Endothelial cell of umbilical vein (primary cell): ENCODE data around the gene EXT2. TPM values are rescaled to one million over a fixed set of nuclear protein-coding genes. Genes with fewer than 3 reads are reported as not detected.

ENCODE experiments used
- BruUV-seq: library from RNA; stranded (reverse); fragments of 400-500 nt; replicated peaks from 2 replicates; lab custom pipeline; 2021; lab: Mats Ljungman, UMichigan
- CTCF ChIA-PET: fragments of 300-600, 350-600 bp; sonication (Branson Sonifier 250); formaldehyde crosslinking; loops from one replicate; lab custom pipeline; 2021; ENCODE audit warnings: antibody characterized with exemption, inconsistent platforms; lab: Charles Lee
- POLR2A ChIA-PET: fragments of 300-600, 350-600 bp; sonication (Branson Sonifier 250); formaldehyde crosslinking; loops from one replicate; lab custom pipeline; 2021; ENCODE audit warnings: antibody characterized with exemption, inconsistent platforms; lab: Charles Lee
- DNase-seq: peaks from one replicate; pipeline ENCODE4 v3.0.0-alpha.2; 2011; ENCODE audit warnings: low read depth, low spot score
- FAIRE-seq: peaks from 2 replicates; lab custom pipeline; 2011; peaks lifted over from hg19 to GRCh38; lab: Jason Lieb, UNC
- H2AFZ ChIP-seq: 2 replicates; pipeline ENCODE4 v1.6.0; 2012; ENCODE audit warnings: low read depth, low read length, control low read depth, inconsistent platforms
- H3K27ac ChIP-seq: 2 replicates; pipeline ENCODE4 v1.5.1; 2011; ENCODE audit warnings: low read depth, mild to moderate bottlenecking, control low read depth, low read length, moderate library complexity; ENCODE audit not compliant: insufficient read depth
- H3K27me3 ChIP-seq, 2 experiments: 2 replicates each; pipeline versions ENCODE4 v1.6.0 to v1.6.1; 2011; ENCODE audit warnings: low read length in 2 of 2, mixed read lengths in 1 of 2; ENCODE audit not compliant: control insufficient read depth in 2 of 2, insufficient read depth in 2 of 2
- H3K36me3 ChIP-seq, 2 experiments: 2 replicates in 1 of 2; 3 replicates in 1 of 2; pipeline ENCODE4 v1.5.1; 2011; ENCODE audit warnings: low read length in 2 of 2, mild to moderate bottlenecking in 1 of 2, moderate library complexity in 1 of 2; ENCODE audit not compliant: control insufficient read depth in 2 of 2, insufficient read depth in 2 of 2; ENCODE audit errors: extremely low read depth in 1 of 2
- H3K4me1 ChIP-seq: 3 replicates; pipeline ENCODE4 v1.5.1; 2011; ENCODE audit warnings: mild to moderate bottlenecking, low read length; ENCODE audit not compliant: control insufficient read depth, insufficient read depth; ENCODE audit errors: extremely low read depth
- H3K4me2 ChIP-seq: 2 replicates; pipeline ENCODE4 v1.6.1; 2011; ENCODE audit warnings: low read length, control low read depth, mixed read lengths; ENCODE audit not compliant: insufficient read depth
- H3K4me3 ChIP-seq, 3 experiments: fragments of 200-600 bp in 1 of 3; sonication (generic), shearing (Covaris generic) in 1 of 3; replicated peaks in 1 of 3; 2 replicates each; pipeline ENCODE4 v1.5.1; 2011 to 2016; ENCODE audit warnings: control low read depth in 3 of 3, low read length in 3 of 3, mild to moderate bottlenecking in 2 of 3, inconsistent platforms in 1 of 3, low read depth in 1 of 3, moderate library complexity in 1 of 3; ENCODE audit not compliant: insufficient read depth in 1 of 3
- H3K79me2 ChIP-seq: 2 replicates; pipeline ENCODE4 v1.6.0; 2012; ENCODE audit warnings: low read length, inconsistent platforms; ENCODE audit not compliant: control insufficient read depth, insufficient read depth
- H3K9ac ChIP-seq: replicated peaks from 2 replicates; pipeline ENCODE3; 2011; ENCODE audit warnings: low read length, control low read depth; ENCODE audit not compliant: insufficient read depth; ENCODE audit errors: extremely low read depth
- H3K9me1 ChIP-seq: replicated peaks from 3 replicates; pipeline ENCODE4 v1.6.0; 2011; ENCODE audit warnings: mild to moderate bottlenecking, low read length; ENCODE audit not compliant: control insufficient read depth, insufficient read depth; ENCODE audit errors: extremely low read depth
- H3K9me3 ChIP-seq: replicated peaks from 2 replicates; pipeline ENCODE4 v1.5.1; 2012; ENCODE audit warnings: low read length, inconsistent platforms; ENCODE audit not compliant: control insufficient read depth, insufficient read depth
- H4K20me1 ChIP-seq: replicated peaks from 2 replicates; pipeline ENCODE3; 2011; ENCODE audit warnings: mild to moderate bottlenecking, low read length; ENCODE audit not compliant: control insufficient read depth, insufficient read depth; ENCODE audit errors: extremely low read depth
- EZH2 ChIP-seq: IDR thresholded peaks from 2 replicates; pipeline ENCODE4 v1.6.1; 2012; ENCODE audit warnings: borderline replicate concordance, low read depth, mild to moderate bottlenecking, moderate library complexity, low read length, inconsistent platforms; ENCODE audit not compliant: severe bottlenecking
- FOS ChIP-seq: IDR thresholded peaks from 2 replicates; pipeline ENCODE4 v1.6.1; 2011; ENCODE audit warnings: mild to moderate bottlenecking, low read length, moderate library complexity, borderline replicate concordance; ENCODE audit not compliant: insufficient read depth
- GATA2 ChIP-seq: IDR thresholded peaks from 2 replicates; pipeline ENCODE4 v1.7.0; 2011; ENCODE audit warnings: low read depth, mild to moderate bottlenecking, moderate library complexity, mixed read lengths, low read length; ENCODE audit not compliant: insufficient read length, insufficient read depth
- JUN ChIP-seq: IDR thresholded peaks from 2 replicates; pipeline ENCODE4 v1.6.1; 2011; ENCODE audit warnings: borderline replicate concordance, low read depth; ENCODE audit not compliant: insufficient read length, insufficient read depth
- MYC ChIP-seq: IDR thresholded peaks from one replicate; pipeline ENCODE4 v1.6.1; 2011; ENCODE audit warnings: mild to moderate bottlenecking, low read depth, low read length
- POLR2AphosphoS5 ChIP-seq: IDR thresholded peaks from 2 replicates; pipeline ENCODE4 v1.6.1; 2012; ENCODE audit warnings: low read depth, mild to moderate bottlenecking, control low read depth, low read length, moderate library complexity; ENCODE audit not compliant: insufficient read depth
- dilution Hi-C: fragments of 300-500 bp; cut with MboI; formaldehyde crosslinking; loops from one replicate; pipeline ENCODE4 v1.15.0; 2019; ENCODE audit warnings: low sequenced_read_pairs; ENCODE audit not compliant: extremely low pct_ligation_motif_present
- intact Hi-C: fragments of 100-400 bp; cut with micrococcal nuclease; formaldehyde crosslinking; loops from one replicate; pipeline ENCODE4 v1.10.0; 2022
- polyA plus RNA-seq, 4 experiments: library from polyadenylated mRNA; depleted of rRNA in 3 of 4; stranded (reverse) in 3 of 4; unstranded in 1 of 4; fragments of >200 nt; gene quantifications; 2 replicates each; pipeline versions ENCODE4 v1.2.1 to v1.2.3, GENCODE V29; 2011 to 2012; ENCODE audit warnings: missing spikeins in 1 of 4
- total RNA-seq: library from RNA; stranded (reverse); gene quantifications from 2 replicates; pipeline ENCODE4 v1.2.3, GENCODE V29; 2021
- TF ChIP-seq, protein P1 (sequence below), 2 donors: IDR thresholded peaks; 1 replicate in 1 of 2; 2 replicates in 1 of 2; pipeline ENCODE4 v1.5.1; 2011; ENCODE audit warnings: low read length in 2 of 2, mild to moderate bottlenecking in 2 of 2, moderate library complexity in 2 of 2, control low read depth in 1 of 2, inconsistent platforms in 1 of 2, low read depth in 1 of 2; ENCODE audit not compliant: insufficient read depth in 1 of 2; ENCODE audit errors: extremely low read depth in 1 of 2
- TF ChIP-seq, protein P2 (sequence below): IDR thresholded peaks from 2 replicates; pipeline ENCODE4 v1.6.1; 2011; ENCODE audit not compliant: insufficient read depth, insufficient read length

The EXT2 gene
- total and polyA plus RNA-seq, 2 donors (not counting 3 experiments of a cell fraction or from before 2014, with no cell fraction given), result 50.9 to 60.3 TPM

DNA sequence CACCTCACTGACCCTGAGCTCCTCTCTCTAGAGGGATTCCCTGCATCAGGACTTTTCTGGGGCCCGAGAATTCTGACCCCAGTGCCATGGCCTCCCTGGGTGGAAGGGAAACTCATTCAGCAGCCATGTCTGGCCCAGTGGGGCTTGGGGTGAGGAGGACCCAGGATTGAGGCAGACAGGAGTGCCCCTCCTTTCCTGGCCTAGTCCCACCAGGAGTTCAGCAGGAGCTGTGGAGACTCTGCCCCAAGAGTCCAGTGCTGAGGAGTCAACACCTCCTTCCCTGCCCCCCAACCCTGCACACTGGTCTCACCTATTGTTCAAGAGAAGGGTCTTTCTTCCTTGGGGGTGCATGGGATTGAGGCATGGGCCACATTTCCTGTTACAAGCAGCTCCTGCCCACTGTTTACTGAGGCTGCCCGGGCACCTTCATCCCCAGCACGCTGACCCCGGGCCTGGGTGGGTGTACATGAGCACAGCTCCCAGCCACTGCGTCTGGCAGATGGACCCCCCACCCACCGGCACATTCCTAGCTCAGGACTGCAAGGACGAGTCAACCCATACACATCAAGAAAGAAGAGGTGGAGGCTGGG, 180.6 kb downstream of the EXT2 start:
- no peak for FAIRE-seq
- CTCF ChIA-PET, result interaction anchor here (3.7 kb wide), 1 partner anchor 10 kb away, joined by 13 read pairs; no protein-coding TSS in a partner anchor

DNA sequence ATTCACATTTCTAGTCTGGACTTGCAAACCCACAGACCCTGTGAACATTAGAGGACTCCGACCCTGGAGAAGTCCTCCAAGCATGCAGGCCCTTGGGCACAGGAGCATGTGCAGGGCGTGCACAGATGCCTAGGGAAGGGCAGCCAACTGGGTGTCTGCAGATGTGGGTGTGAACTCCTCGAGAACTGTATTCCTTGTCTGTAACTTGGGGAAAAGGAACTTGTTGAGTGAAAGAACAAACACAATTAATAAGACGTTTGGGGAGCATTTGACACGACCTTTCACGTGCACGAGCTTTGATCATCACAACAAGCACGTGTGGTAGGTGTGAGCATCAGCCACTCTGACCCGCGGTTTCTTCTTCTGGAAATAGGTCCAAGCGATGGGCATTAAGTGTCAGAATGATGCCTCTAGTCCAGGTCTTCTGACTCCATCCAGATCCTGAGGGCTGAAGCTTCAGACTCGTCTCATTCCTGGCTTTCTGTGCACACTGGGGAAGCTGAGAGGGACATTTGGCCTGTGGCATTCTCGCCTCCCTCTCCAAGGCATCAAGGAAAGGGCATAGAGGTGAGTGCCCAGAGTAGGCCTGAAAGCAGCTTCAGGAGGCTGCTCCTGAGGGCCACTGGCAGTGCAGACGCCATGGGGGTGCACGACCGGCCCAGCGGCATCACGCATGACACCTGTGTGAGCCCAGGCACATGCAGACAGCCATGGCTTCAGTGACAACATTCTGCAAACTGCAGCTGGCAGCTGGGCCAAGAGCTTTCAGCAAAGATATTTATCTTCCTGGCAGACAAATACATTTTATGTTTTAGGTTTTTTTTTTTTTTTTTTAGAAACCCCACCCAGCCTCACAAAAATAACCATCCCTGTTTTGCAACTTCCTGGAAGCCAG, 182.0 kb downstream of the EXT2 start:
- H4K20me1 ChIP-seq, result no peaks in the 10 kb centered on the region
- H3K4me1 ChIP-seq, result no peaks in the 10 kb centered on the region
- intact Hi-C loops (no loop called here), dilution Hi-C loops (no loop called here)
- H3K9ac ChIP-seq, result no peak overlapping the region
- H2AFZ ChIP-seq, result no peak overlapping the region
- DNase-seq (no peak), FAIRE-seq (no peak)
- TF ChIP-seq POLR2AphosphoS5, result no peak
- TF ChIP-seq FOS, result no peak
- TF ChIP-seq GATA2, result no peak
- TF ChIP-seq, protein P1, sequence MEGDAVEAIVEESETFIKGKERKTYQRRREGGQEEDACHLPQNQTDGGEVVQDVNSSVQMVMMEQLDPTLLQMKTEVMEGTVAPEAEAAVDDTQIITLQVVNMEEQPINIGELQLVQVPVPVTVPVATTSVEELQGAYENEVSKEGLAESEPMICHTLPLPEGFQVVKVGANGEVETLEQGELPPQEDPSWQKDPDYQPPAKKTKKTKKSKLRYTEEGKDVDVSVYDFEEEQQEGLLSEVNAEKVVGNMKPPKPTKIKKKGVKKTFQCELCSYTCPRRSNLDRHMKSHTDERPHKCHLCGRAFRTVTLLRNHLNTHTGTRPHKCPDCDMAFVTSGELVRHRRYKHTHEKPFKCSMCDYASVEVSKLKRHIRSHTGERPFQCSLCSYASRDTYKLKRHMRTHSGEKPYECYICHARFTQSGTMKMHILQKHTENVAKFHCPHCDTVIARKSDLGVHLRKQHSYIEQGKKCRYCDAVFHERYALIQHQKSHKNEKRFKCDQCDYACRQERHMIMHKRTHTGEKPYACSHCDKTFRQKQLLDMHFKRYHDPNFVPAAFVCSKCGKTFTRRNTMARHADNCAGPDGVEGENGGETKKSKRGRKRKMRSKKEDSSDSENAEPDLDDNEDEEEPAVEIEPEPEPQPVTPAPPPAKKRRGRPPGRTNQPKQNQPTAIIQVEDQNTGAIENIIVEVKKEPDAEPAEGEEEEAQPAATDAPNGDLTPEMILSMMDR (IDR thresholded peaks at IDR 0.05; ENCODE audit: extremely low read depth in 1 of 2, insufficient read depth in 1 of 2, low read depth in 1 of 2, low read length in 2 of 2), result no peak
- TF ChIP-seq JUN, result no peak
- TF ChIP-seq MYC, result no peak
- TF ChIP-seq, protein P2, sequence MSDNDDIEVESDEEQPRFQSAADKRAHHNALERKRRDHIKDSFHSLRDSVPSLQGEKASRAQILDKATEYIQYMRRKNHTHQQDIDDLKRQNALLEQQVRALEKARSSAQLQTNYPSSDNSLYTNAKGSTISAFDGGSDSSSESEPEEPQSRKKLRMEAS, result no peak
- no peak for TF ChIP-seq EZH2
- H3K9me3 ChIP-seq, result no peaks in the 10 kb centered on the region
- BruUV-seq, result no TSS peak
- no peak overlapping the region for H3K27ac ChIP-seq
- no peaks in the 10 kb centered on the region for H3K9me1 ChIP-seq
- H3K4me3 ChIP-seq, result no peak overlapping the region
- no peaks in the 10 kb centered on the region for H3K79me2 ChIP-seq
- ChIA-PET CTCF (interaction anchor here (0.9 to 3.7 kb wide), 3 partner anchors 9 to 12 kb away, joined by 3 to 13 read pairs (median 4); no protein-coding TSS in a partner anchor), POLR2A (no interaction called here)
- H3K27me3 ChIP-seq, result peaks cover 0 to 1% of the 10 kb centered on the region in 2 experiments
- no peak overlapping the region for H3K4me2 ChIP-seq
- no peaks in the 10 kb centered on the region for H3K36me3 ChIP-seq

More for the DNA sequence above, 180.6 kb downstream of the EXT2 start:
- Histone ChIP-seq H3K4me2 (no peak overlapping the region), H3K9me3 (no peaks in the 10 kb centered on the region), H3K79me2 (no peaks in the 10 kb centered on the region), H3K9me1 (no peaks in the 10 kb centered on the region), H3K36me3 (no peaks in the 10 kb centered on the region), H3K4me3 (no peak overlapping the region), H3K27ac (no peak overlapping the region), H2AFZ (no peak overlapping the region), H3K27me3 (peaks cover 0 to 1% of the 10 kb centered on the region in 2 experiments), H3K9ac (no peak overlapping the region), H4K20me1 (no peaks in the 10 kb centered on the region), H3K4me1 (no peaks in the 10 kb centered on the region)
- no peak for DNase-seq
- intact Hi-C loops (no loop called here), dilution Hi-C loops (no loop called here)
- TF ChIP-seq POLR2AphosphoS5 (no peak), GATA2 (no peak), FOS (no peak)
- POLR2A ChIA-PET, result no interaction called here
- no TSS peak for BruUV-seq
